Caco-2 (cell line): ENCODE measurements around the gene MAPT. TPM values are rescaled to one million over a fixed set of nuclear protein-coding genes. Genes with fewer than 3 reads are reported as not detected.

Experiments
- BruUV-seq: library from RNA; stranded (reverse); fragments of 400-500 nt; replicated peaks from 2 replicates; lab custom pipeline; 2021; lab: Mats Ljungman, UMichigan
- CTCF ChIA-PET: fragments of 300-600 bp; sonication (Branson Sonifier 250); formaldehyde crosslinking; loops from one replicate; lab custom pipeline; 2022; ENCODE audit warnings: antibody characterized with exemption; lab: Charles Lee
- POLR2A ChIA-PET: fragments of 300-600 bp; sonication (Branson Sonifier 250); formaldehyde crosslinking; loops from one replicate; lab custom pipeline; 2022; ENCODE audit warnings: antibody characterized with exemption; lab: Charles Lee
- DNase-seq, 2 experiments: peaks; one replicate each; pipeline versions ENCODE4 v3.0.0 to v3.0.0-alpha.2; 2020 to 2022
- H3K27me3 ChIP-seq: replicated peaks from 2 replicates; pipeline ENCODE4 v1.6.0; 2011; ENCODE audit warnings: low read length; ENCODE audit not compliant: control insufficient read depth, insufficient read depth
- H3K36me3 ChIP-seq: 2 replicates; pipeline ENCODE4 v1.5.1; 2011; ENCODE audit warnings: low read length; ENCODE audit not compliant: control insufficient read depth, insufficient read depth
- H3K4me1 ChIP-seq: fragments of 250-450 bp; sonication (Bioruptor Pico); 2 replicates; pipeline ENCODE4 v1.5.1; 2020; ENCODE audit warnings: mild to moderate bottlenecking
- H3K4me3 ChIP-seq: 2 replicates; pipeline ENCODE4 v1.5.1; 2011; ENCODE audit warnings: low read depth, mild to moderate bottlenecking, control low read depth, low read length
- H3K9me3 ChIP-seq: fragments of 250-450 bp; sonication (Bioruptor Pico); 2 replicates; pipeline ENCODE4 v1.5.1; 2020; ENCODE audit warnings: mild to moderate bottlenecking, moderate library complexity
- H3K27ac Mint-ChIP-seq: one replicate; pipeline ENCODE4 v1.8.0; 2022; ENCODE audit warnings: mixed read lengths; ENCODE audit not compliant: unreplicated experiment
- H3K27me3 Mint-ChIP-seq: one replicate; pipeline ENCODE4 v1.8.0; 2022; ENCODE audit warnings: mixed read lengths; ENCODE audit not compliant: insufficient read depth, unreplicated experiment
- H3K36me3 Mint-ChIP-seq: one replicate; pipeline ENCODE4 v1.8.0; 2022; ENCODE audit warnings: mild to moderate bottlenecking, mixed read lengths; ENCODE audit not compliant: insufficient read depth, unreplicated experiment
- H3K4me1 Mint-ChIP-seq: one replicate; pipeline ENCODE4 v1.8.0; 2022; ENCODE audit warnings: low read depth, mixed read lengths; ENCODE audit not compliant: unreplicated experiment
- H3K4me3 Mint-ChIP-seq: one replicate; pipeline ENCODE4 v1.8.0; 2022; ENCODE audit warnings: mild to moderate bottlenecking, moderate library complexity, mixed read lengths; ENCODE audit not compliant: unreplicated experiment
- H3K9me3 Mint-ChIP-seq: one replicate; pipeline ENCODE4 v1.8.0; 2022; ENCODE audit warnings: mixed read lengths; ENCODE audit not compliant: unreplicated experiment
- intact Hi-C: fragments of 100-400 bp; cut with micrococcal nuclease; formaldehyde crosslinking; loops from one replicate; pipeline ENCODE4 v1.10.0; 2022; ENCODE audit not compliant: unreplicated experiment
- total RNA-seq: library from RNA; stranded (reverse); gene quantifications from 2 replicates; pipeline ENCODE4 v1.2.3, GENCODE V29; 2022
- TF ChIP-seq, protein P1 (sequence below), 2 experiments: fragments of 200-600 bp in 1 of 2; IDR thresholded peaks; 1 replicate in 1 of 2; 2 replicates in 1 of 2; pipeline versions ENCODE4 v1.5.1 to v1.8.0; 2011 to 2022; ENCODE audit warnings: antibody characterized with exemption in 1 of 2, control low read depth in 1 of 2, inconsistent platforms in 1 of 2, low read depth in 1 of 2, low read length in 1 of 2, mild to moderate bottlenecking in 1 of 2, moderate library complexity in 1 of 2; ENCODE audit not compliant: insufficient read depth in 1 of 2, severe bottlenecking in 1 of 2, unreplicated experiment in 1 of 2

Gene MAPT
- total RNA-seq, 1 experiment from 2014 or later: 0.95 TPM

DNA sequence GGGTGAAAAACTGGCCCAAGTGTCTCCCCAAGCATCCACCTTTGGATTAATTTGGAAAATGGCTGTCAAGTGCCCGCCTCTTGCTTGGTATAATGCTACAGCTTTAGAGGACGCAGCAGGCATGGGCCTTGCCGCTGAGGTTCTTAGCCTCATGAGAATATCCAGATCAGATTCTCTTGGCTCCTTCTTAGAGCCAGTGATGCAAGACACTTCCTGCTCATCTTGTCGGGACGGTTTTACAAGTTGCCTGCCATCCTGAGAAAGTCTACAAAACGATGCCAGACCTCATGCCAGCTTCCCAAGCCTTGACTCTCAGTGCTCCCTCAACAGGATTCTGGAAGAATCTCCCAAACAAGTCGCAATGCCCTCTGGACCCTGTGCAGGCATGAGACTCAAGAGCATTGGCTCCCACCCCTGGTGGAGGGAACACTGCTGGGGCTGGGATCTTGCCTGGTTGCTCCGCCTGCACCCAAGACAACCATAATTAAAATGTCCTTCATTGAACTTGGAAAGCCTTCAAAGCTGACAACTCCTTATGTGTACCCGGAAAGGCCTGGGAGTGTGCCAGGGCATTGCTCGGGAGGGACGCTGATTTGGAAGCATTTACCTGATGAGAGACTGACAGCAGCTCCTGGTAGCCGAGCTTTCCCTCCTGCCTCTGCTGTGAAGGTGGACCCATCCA is 78.9 kb downstream of the MAPT start:
- CTCF ChIA-PET: no interaction called here
- Mint-ChIP-seq H3K36me3 (no peaks in the 10 kb centered on the region), H3K4me3 (no peak overlapping the region), H3K4me1 (no peaks in the 10 kb centered on the region), H3K9me3 (peaks cover 13% of the 10 kb centered on the region), H3K27ac (no peak overlapping the region), H3K27me3 (peaks cover 5% of the 10 kb centered on the region)
- Histone ChIP-seq H3K9me3 (peaks cover 8% of the 10 kb centered on the region; the same call in 1 of the 2 replicates), H3K4me3 (no peak overlapping the region), H3K36me3 (no peaks in the 10 kb centered on the region), H3K27me3 (no peaks in the 10 kb centered on the region), H3K4me1 (0 out of 2 replicates have a peak, but pooled peaks cover 8% of the 10 kb centered on the region)
- intact Hi-C loops: no loop called here
- TF ChIP-seq, protein P1, sequence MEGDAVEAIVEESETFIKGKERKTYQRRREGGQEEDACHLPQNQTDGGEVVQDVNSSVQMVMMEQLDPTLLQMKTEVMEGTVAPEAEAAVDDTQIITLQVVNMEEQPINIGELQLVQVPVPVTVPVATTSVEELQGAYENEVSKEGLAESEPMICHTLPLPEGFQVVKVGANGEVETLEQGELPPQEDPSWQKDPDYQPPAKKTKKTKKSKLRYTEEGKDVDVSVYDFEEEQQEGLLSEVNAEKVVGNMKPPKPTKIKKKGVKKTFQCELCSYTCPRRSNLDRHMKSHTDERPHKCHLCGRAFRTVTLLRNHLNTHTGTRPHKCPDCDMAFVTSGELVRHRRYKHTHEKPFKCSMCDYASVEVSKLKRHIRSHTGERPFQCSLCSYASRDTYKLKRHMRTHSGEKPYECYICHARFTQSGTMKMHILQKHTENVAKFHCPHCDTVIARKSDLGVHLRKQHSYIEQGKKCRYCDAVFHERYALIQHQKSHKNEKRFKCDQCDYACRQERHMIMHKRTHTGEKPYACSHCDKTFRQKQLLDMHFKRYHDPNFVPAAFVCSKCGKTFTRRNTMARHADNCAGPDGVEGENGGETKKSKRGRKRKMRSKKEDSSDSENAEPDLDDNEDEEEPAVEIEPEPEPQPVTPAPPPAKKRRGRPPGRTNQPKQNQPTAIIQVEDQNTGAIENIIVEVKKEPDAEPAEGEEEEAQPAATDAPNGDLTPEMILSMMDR (IDR thresholded peaks at IDR 0.05; ENCODE audit: insufficient read depth in 1 of 2, low read depth in 1 of 2, low read length in 1 of 2, severe bottlenecking in 1 of 2, unreplicated experiment in 1 of 2): no peak
- DNase-seq: no peak
- BruUV-seq: no TSS peak
- POLR2A ChIA-PET: no interaction called here

DNA sequence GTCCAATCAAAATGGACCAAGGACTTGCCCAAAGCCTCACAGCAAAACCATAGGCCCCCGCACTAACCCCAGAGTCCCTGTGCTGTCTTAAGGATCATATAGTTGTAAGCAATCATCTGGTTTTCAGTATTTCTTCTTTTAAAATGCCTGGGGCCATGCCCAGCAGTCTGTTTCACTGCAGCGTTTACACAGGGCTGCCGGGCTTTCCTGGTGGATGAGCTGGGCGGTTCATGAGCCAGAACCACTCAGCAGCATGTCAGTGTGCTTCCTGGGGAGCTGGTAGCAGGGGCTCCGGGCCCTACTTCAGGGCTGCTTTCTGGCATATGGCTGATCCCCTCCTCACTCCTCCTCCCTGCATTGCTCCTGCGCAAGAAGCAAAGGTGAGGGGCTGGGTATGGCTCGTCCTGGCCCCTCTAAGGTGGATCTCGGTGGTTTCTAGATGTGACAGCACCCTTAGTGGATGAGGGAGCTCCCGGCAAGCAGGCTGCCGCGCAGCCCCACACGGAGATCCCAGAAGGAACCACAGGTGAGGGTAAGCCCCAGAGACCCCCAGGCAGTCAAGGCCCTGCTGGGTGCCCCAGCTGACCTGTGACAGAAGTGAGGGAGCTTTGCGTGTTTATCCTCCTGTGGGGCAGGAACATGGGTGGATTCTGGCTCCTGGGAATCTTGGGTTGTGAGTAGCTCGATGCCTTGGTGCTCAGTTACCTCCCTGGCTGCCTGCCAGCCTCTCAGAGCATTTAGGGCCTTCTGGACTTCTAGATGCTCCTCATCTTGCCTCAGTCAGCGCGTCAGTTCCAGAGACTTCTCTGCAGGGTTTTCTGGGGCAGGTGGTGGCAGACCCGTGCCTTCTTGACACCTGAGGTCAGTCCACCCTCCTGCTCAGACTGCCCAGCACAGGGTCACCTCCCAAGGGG is 79.8 kb downstream of the MAPT start:
- CTCF ChIA-PET: no interaction called here

More for the DNA sequence above, 79.8 kb downstream of the MAPT start:
- Mint-ChIP-seq H3K4me1 (no peaks in the 10 kb centered on the region), H3K9me3 (peaks cover 12% of the 10 kb centered on the region), H3K27me3 (peaks cover 5% of the 10 kb centered on the region), H3K27ac (no peak overlapping the region), H3K36me3 (no peaks in the 10 kb centered on the region), H3K4me3 (no peak overlapping the region)
- DNase-seq: no peak
- Histone ChIP-seq H3K4me3 (no peak overlapping the region), H3K4me1 (0 out of 2 replicates have a peak, but pooled peaks cover 8% of the 10 kb centered on the region), H3K9me3 (peaks cover 8% of the 10 kb centered on the region; the same call in 1 of the 2 replicates), H3K36me3 (no peaks in the 10 kb centered on the region), H3K27me3 (no peaks in the 10 kb centered on the region)
- POLR2A ChIA-PET: interaction anchor here (0.6 kb wide), 1 partner anchor 16 kb away, joined by 3 read pairs; no protein-coding TSS in a partner anchor
- BruUV-seq: no TSS peak
- TF ChIP-seq, protein P1 (IDR thresholded peaks at IDR 0.05; ENCODE audit: insufficient read depth in 1 of 2, low read depth in 1 of 2, low read length in 1 of 2, severe bottlenecking in 1 of 2, unreplicated experiment in 1 of 2): no peak
- intact Hi-C loops: no loop called here
